ENCODE measurements around the gene TDRD7.

TDRD7 gene

DNA sequence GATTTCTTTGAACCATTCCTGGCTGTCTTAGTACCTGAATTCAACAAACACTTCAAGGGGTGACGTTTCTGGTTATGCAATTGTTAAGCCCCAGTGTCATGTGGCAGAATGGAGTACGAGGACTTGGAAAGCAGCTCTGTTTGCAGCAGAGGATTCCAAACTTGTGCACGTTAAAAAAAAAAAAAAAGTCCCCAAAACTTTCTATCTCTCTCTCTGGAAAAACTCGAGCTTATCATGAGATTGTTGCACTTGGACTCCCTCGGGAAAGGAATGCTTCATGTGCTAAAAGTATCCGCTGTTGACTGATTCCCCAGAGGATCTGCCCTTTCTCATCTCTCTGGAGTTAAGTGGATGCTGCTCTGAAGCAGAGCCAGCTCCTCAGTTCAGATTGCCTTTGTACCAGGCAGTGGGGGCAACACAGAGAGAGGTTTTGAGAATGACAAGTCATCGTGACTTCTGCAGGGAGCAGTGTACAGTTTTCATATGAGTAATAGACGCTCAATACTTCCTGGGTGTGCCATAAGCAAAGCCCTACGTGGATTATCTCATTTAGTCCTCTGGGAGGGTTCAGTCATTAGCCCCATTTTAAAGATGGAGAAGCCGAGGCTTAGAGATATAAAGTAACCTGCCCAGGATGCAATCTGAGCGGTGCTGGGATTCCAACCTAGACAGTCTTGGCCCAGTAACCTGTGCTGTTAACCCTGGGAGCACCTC, 117.6 kb downstream of the TDRD7 start:
- DNase-seq = no peak

DNA sequence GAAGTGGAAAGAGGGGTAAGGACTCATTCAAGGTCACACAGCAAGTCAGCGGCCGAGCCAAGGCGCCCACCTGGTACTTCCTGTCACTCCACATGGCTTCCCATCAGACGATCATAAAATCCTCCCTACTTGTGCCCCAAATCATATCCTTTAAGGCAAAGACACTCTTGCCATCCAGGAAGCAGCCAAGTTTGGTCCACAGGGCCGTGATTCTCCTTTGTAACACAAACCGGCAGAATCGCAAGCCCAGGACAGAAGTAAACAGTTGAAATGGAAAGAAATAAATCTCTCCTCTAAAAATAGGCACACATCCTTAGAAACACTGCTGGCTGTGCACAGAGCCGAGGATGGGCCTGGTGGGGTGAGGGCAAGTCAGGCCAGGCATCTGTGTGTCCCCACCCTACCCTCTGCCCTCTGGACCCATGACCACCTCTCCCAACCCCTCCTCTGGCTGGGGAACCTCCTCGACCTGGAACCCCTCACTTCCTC, 120.0 kb downstream of the TDRD7 start:
- DNase-seq = no peak

DNA sequence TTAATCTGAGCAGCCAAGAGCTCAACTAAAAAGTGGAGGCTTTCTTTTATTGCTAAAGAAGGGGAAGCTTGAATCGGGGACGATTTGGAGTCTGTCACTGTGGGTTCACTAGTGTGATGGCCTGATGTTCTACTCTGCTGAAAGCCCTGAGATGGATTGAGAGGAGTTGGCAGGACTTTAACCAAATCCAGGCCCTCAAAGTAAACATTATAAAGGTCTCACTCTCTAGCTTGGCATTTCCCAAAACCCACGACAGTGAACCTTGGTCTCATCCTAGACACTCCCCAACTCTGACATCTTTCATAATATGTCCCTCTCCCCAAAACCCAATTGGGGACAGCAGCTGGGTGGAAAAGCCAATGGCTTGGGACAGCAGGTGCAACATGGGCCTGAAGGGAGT, 122.3 kb downstream of the TDRD7 start:
- no peak for DNase-seq

DNA sequence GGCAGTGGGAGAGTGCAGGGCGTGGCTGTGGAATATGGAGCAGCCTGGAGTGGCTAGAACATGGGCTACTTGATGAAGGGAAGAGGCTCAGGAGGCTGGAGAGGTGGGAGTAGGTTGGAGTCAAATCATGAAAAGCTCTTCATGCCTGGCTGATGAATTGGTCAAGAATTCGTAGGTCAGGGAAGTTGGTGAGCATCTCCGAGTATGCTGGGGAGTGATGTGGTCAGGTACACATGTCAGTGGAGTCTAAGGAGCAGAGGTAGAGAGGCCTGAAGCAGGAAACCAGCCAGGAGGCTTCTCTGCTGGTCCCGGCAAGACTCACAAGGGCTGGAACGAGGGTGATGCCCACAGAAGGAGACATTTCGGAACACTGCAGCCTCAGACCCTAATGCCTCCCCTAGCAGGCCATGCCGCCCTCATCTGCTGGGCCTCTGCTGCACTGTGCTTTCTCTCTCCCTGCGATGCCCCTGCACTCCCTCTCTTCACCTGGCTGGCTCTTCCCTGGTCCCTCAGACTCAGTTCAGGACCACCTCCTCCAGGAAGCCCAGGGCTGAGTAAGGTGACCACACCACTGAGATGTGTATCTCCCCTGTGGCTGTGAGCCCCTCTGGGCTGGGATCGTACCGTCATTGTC, 123.2 kb downstream of the TDRD7 start:
- no peak for DNase-seq

DNA sequence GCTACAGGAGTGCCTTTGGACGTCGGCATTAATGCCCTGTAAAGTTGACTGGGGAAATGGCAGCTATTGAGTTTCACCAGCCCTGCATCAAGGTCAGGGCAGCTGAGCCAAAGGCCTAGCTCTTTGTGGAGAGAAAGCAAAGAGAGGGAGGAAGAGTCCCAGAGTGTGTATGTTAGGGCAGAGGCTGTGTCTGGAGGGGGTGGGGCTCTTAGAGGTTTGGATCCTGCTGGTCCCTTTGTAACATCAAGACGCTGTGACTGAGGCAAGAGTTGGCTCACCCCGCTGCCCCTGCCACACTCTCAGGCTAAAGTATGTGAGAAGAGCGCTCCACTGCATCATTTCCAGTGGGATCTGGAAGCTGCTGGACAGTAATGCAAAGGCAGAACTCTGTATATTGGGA, 123.9 kb downstream of the TDRD7 start:
- DNase-seq = no peak

DNA sequence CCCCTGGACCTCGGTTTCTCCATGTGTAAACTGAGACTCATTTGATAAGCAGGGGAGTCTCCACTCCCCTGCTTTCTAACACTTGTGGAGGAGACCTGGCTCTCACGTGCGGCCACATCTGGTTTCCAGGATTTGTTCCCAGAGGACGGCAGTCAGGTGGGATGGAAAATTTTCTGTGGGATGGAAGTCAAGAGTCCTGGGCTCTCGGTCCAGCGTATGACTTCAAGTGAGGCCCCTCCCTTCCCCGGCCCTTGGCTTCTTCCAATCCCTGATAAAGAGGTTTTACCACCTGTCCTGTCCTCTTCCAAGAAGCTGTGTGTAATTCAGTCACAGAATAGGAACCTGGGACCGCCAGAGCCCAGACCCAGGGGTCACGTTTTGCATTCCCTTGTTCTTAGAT, 124.6 kb downstream of the TDRD7 start:
- no peak for DNase-seq

DNA sequence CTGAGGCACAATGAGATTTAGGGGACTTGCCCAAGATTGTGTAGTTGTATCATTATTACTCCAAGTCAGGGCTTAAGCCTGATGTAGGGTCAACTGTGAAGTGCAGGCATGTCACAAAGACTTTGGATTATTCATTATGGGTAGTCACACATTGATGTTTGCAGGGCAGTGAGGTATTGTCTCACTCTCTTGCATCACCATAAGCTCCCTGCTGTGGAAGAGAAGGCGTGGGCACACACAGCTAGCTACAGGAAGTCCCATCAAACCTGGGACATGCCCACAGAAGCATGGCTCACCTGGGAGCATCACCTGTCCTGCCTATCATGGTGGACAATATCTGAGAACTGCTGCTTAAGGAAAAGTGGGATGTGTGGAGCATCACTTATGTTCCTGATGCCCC, 131.7 kb downstream of the TDRD7 start:
- DNase-seq = no peak

DNA sequence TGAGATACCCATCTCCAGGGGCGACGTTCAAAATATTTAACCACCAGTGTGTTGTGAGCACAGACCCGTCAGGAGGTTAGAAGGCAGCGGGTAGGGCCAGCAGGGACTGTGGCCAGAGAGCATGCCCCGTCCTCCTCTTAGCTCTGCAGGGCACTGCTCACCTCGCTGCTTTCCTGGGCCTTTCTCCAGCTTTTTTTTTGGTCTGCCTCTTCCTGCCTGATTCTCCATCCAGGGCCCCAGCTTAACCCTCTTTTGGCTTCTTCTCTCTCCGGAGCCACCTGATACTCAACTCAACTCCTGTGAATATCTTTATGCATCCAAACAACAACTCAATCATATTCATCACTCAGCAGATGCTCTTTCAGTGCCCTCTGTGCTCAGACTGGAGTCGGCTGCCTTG, 133.6 kb downstream of the TDRD7 start:
- DNase-seq = no peak
